Islet of Langerhans (tissue), 1 donor: ENCODE data around the gene FAM131A.

Experiments used
- FAIRE-seq: peaks from one replicate; lab custom pipeline; 2011; peaks lifted over from hg19 to GRCh38; lab: Jason Lieb, UNC

FAM131A gene

GRCh38 chr3:184378651-184379357, 41.4 kb downstream of the FAM131A start:
- no peak for FAIRE-seq

- FAIRE-seq = no peak
Measured at GRCh38 chr3:184379358-184380184, 42.2 kb downstream of the FAM131A start, which contains the start of gene CHRD. CHRD (plus strand) TSS chr3:184380054; CDS start chr3:184380319, 265 bp downstream.

GRCh38 chr3:184380185-184380626, 42.8 kb downstream of the FAM131A start:
- FAIRE-seq = no peak

GRCh38 chr3:184380627-184381260, 43.3 kb downstream of the FAM131A start:
- FAIRE-seq = no peak

GRCh38 chr3:184381261-184382224, 44.1 kb downstream of the FAM131A start:
- no peak for FAIRE-seq

GRCh38 chr3:184382326-184383032, 45.1 kb downstream of the FAM131A start:
- FAIRE-seq = no peak

- FAIRE-seq = no peak
Measured at GRCh38 chr3:184383033-184383740, 45.8 kb downstream of the FAM131A start.

- FAIRE-seq = no peak
Measured at GRCh38 chr3:184384342-184384741, 46.9 kb downstream of the FAM131A start.

- no peak for FAIRE-seq
Measured at GRCh38 chr3:184384856-184385422, 47.5 kb downstream of the FAM131A start.

GRCh38 chr3:184386047-184386806, 48.8 kb downstream of the FAM131A start:
- FAIRE-seq = no peak

GRCh38 chr3:184387174-184387714, 49.8 kb downstream of the FAM131A start:
- no peak for FAIRE-seq

- FAIRE-seq = no peak
Measured at GRCh38 chr3:184388164-184388935, 51.0 kb downstream of the FAM131A start.

- no peak for FAIRE-seq
Measured at GRCh38 chr3:184388936-184389230, 51.5 kb downstream of the FAM131A start.

- FAIRE-seq = no peak
Measured at GRCh38 chr3:184389384-184389783, 52.0 kb downstream of the FAM131A start.

- no peak for FAIRE-seq
Measured at GRCh38 chr3:184389935-184390528, 52.6 kb downstream of the FAM131A start.

- FAIRE-seq = no peak
Measured at GRCh38 chr3:184391266-184391665, 53.9 kb downstream of the FAM131A start.

GRCh38 chr3:184395320-184395660, 57.9 kb downstream of the FAM131A start:
- FAIRE-seq = no peak
